ENCODE data around the gene NCKIPSD.
A peak's percentile ranks its signal among the peaks of the same experiment; 100 is the strongest.
"Not testable (repeated sequence)": the region's sequence is repeated elsewhere in the genome, so short reads cannot be mapped to it uniquely, and the experiment has no call there.

Gene NCKIPSD

GRCh38 chr3:48685603-48686511, at the start of gene NCKIPSD:
Gene NCKIPSD, minus strand, starts transcription at chr3:48685915. Its CDS starts 108 bp downstream, at chr3:48685807.
- H3K4me3 ChIP-seq (replicated peaks; ENCODE audit: low read depth, low read length): peak within 1 kb of the TSS; percentile 72
- TF ChIP-seq CTCF (IDR thresholded peaks at IDR 0.05; ENCODE audit: low read length, missing control alignments): peak; percentile 55
- peak; percentile 79 for DNase-seq (ENCODE audit: low read depth)

GRCh38 chr3:48735075-48735767, 49.5 kb upstream of the NCKIPSD start:
- DNase-seq (ENCODE audit: low read depth); H3K4me3 ChIP-seq (replicated peaks; ENCODE audit: low read depth, low read length): not testable (repeated sequence)

GRCh38 chr3:48734541-48734940, 48.8 kb upstream of the NCKIPSD start:
- DNase-seq (ENCODE audit: low read depth); H3K4me3 ChIP-seq (replicated peaks; ENCODE audit: low read depth, low read length): not testable (repeated sequence)

GRCh38 chr3:48733752-48734518, 48.2 kb upstream of the NCKIPSD start:
- DNase-seq (ENCODE audit: low read depth); H3K4me3 ChIP-seq (replicated peaks; ENCODE audit: low read depth, low read length): not testable (repeated sequence)

- TF ChIP-seq CTCF (IDR thresholded peaks at IDR 0.05; ENCODE audit: low read length, missing control alignments): no peak
- H3K4me3 ChIP-seq (replicated peaks; ENCODE audit: low read depth, low read length): no peak overlapping the region
- no peak for DNase-seq (ENCODE audit: low read depth)
Measured at GRCh38 chr3:48727511-48727910, 41.8 kb upstream of the NCKIPSD start.

- not testable (repeated sequence) for H3K4me3 ChIP-seq (replicated peaks; ENCODE audit: low read depth, low read length); DNase-seq (ENCODE audit: low read depth)
Measured at GRCh38 chr3:48725185-48725855, 39.6 kb upstream of the NCKIPSD start.

GRCh38 chr3:48723725-48724124, 38.0 kb upstream of the NCKIPSD start:
- no peak for DNase-seq (ENCODE audit: low read depth)
- TF ChIP-seq CTCF (IDR thresholded peaks at IDR 0.05; ENCODE audit: low read length, missing control alignments): no peak

GRCh38 chr3:48723293-48723692, 37.6 kb upstream of the NCKIPSD start:
- not testable (repeated sequence) for H3K4me3 ChIP-seq (replicated peaks; ENCODE audit: low read depth, low read length); DNase-seq (ENCODE audit: low read depth)

More at GRCh38 chr3:48723725-48724124, 38.0 kb upstream of the NCKIPSD start:
- H3K4me3 ChIP-seq (replicated peaks; ENCODE audit: low read depth, low read length): no peak overlapping the region

All from fibroblast of pulmonary artery (primary cell).